GM18499 (cell line): ENCODE measurements around the gene C2orf81.

ENCODE experiments used
- ATAC-seq: cut with Tn5 transposase; IDR thresholded peaks from one replicate; pipeline ENCODE4 v1.9.1; 2021; ENCODE audit warnings: moderate number of reproducible peaks; ENCODE audit not compliant: insufficient read depth, unreplicated experiment

C2orf81 gene

DNA sequence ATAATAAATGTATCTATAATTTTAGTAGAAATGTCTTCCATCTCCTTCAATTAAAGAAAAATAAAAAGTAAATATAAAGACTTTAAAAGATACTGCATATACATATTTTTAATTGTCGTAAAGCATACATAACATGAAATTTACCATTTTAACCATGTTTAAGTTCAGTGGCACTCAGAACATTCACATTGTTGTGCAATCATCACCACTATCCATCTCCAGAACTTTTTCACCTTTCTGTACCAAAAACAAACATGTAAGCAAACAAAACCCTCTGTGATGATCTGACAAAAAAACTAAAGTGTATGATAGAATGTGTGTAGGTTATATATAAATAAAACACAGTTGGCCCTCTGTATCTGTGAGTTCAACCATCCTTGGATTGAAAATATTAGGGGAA, 27.9 kb downstream of the C2orf81 start:
- ATAC-seq = no peak

DNA sequence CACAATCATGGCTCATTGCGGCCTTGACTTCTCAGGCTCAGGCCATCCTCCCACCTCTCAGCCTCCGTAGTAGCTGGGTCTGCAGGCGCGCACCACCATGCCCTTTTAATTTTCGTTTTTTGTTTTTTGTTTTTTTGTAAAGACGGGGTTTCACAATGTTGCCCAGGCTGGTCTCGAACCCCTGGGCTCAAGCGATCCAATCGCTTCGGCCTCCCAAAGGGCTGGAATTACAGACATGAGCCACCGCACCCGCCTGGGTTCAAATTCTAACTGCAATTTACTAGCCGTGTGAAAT, 29.0 kb downstream of the C2orf81 start:
- ATAC-seq = no peak

DNA sequence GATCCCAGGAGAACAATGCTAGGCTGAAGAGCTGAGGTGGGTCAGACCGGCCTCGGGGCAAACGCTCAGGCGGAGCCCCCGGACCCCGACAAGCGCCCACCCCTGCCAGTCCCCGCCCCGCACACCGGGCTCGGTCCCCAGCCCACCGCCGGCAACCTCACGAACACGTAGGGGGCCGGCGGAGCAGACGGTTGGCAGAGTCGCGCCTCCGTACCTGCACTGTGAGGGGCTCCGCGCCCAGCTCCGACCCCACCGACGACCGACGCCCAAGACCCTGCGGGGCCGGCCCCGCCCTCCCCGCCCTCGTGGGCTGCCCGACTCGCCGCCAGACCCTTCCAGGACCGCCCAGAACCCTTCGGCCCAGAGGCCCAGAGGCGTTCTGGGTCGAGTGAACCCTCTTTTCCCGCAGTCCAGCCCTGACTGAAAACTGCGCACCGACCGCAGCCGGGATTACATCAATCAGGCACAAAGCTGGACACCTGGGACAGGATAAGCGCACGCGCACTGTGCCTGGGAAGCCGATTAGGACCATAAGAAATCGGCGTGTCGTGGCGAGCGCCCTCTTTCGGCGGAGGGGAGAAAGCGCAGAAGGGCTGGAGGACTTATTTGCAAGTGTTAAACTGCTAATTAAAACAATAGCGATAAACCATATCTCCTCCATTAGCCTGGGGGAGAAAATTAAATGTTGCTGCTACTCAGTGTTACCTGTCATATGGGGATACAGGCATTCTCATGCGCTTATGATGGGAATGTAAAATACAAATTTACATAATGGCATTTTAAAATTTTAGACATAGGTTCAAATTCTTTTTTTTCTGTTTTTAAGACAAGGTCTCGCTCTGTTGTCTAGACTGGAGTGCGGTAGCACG, 29.6 kb downstream of the C2orf81 start:
- peak; percentile 66 for ATAC-seq

- no peak for ATAC-seq
Observed at GRCh38 chr2:74391209-74391579, 30.2 kb downstream of the C2orf81 start.

DNA sequence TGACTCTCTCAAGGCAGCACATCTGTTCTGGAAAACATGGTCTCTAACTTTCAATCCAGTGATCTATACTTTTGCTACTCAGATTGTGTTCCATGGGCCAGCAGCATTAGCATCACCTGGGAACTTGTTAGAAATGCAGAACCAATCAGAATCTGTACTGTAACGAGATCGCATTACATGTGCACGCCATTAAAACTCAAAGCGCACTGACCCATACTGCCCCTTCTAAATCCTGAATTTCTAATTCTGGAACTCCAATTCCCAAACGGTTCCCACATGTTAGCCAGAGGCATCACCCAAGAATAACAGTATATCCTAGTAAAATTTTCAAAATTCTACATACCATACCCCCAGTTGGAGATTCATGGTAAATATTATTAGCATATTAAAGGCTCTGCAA, 30.8 kb downstream of the C2orf81 start:
- no peak for ATAC-seq

DNA sequence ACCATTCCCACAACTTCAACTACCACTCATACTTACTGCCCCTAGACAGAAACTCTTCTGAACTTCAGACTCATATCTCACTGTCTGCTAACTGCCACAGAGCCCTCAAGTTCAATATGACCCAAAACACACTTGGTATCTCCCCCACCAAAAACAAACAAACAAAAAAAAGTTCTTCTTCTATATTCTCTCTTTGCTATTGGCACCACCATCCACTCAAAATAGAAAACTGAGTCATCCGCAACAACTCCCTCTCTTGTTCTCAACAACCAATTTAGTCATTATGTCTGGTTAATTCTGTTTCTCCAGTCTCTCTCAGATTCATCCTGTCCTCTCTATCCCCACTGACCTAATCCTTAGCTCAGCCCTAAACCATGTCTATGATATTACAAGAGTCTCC, 34.1 kb downstream of the C2orf81 start:
- no peak for ATAC-seq

DNA sequence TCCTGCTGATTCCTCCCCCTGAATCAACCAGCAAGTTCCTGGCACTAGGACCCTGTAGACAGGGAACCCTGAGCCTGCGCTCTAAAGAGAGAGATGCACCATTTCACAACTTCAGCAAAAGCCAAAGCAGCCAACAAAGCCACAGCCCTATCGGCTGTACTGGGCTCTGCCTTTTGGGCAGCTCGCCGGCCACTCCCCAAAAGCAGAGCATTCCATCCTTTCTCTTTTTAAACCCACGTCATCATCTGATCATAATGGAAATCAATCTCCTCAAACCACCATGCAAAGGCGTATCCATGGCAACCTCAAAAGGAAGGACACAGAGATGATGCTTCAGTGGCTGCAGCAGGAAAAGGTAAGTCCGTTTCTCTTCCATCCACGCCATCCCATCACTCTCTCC, 36.0 kb downstream of the C2orf81 start:
- no peak for ATAC-seq

DNA sequence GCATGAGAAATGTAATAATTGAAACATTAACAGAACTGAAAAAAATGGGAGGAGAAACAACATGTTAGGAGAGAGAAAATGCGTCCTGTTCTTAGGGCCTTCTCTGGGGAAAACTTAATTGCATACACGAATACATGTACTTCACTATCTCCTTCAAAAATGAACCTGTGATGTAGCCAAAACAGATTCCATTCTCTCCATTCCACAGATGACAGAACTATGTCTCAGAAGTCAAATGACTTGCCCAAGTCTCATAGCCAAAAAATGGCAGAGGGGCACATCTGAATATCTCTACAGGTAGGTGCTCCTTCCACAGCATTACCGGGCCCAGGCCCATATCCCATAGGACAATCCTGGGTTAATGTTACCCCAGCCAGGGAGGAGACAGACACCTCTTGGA, 37.4 kb downstream of the C2orf81 start:
- no peak for ATAC-seq

- no peak for ATAC-seq
Observed at GRCh38 chr2:74383254-74383653, 38.2 kb downstream of the C2orf81 start.

DNA sequence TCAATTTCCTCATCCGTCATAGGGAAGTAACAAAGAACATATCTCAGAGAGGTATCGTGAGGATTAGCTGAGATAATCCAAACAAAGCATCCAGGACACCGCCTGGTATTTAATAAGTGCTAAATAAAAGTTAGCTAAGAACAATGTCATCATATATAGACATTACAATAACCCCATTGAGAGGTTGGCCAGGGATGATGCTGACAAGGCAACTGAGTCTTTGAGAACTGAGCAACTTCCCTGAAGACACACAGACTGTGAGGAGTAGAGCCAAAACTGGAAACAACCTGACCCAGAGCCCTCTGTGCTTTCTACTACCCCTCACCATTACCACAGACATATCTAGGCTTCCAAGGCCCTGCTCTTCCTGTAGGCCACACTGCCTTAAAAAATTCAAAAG, 39.7 kb downstream of the C2orf81 start:
- no peak for ATAC-seq

DNA sequence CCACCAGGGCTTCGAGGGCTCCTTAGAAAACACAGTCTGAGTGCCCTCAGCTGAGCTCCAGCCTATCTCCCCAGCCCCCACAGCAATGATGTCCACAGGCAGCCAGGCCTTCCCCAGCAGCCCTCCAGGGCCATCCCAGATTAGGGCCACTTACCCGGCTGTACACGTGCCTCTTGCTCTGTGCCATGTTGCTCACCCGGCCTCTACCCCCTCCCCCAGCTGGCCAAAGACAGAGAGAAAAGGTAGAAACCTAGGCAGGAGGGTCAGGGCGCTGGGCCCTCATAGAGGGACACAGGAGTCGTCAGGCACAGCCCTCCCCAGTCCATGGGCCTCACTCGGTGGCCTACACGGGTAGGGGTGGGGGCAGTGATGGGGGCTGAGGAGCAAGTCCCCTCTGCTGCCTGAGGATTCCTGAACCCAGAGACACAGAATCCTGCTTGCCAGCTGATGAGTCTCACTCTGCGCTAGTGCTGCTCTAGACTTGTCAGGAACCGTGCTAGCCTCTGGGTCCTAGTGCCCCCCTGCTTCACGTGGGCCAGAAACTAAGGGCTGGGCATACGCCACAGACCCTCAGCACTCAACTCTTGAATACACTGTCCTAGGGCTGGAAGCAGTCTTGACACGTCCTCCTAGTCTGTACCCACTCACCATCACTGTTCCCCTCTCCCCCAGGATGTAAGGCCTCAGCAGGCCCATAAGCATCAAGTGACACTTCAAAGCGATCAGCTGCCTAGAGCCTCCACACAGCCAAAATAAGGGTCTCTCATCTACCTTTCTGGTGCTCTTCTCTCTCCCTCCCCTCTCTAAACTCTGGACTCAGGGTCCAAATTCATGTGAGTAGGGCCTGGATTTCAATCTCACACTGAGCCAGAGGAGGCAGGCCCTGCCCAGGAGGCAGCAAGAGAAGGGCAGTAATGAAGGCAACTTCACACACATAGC, 41.3 kb downstream of the C2orf81 start, which contains the start of gene DCTN1:
Gene DCTN1 (minus strand): TSS at position 461 of the 939 bp plus-strand sequence. CDS start 274 bp downstream, at position 187.
- ATAC-seq = no peak

- ATAC-seq = no peak
Observed at GRCh38 chr2:74378007-74378406, 43.4 kb downstream of the C2orf81 start.

DNA sequence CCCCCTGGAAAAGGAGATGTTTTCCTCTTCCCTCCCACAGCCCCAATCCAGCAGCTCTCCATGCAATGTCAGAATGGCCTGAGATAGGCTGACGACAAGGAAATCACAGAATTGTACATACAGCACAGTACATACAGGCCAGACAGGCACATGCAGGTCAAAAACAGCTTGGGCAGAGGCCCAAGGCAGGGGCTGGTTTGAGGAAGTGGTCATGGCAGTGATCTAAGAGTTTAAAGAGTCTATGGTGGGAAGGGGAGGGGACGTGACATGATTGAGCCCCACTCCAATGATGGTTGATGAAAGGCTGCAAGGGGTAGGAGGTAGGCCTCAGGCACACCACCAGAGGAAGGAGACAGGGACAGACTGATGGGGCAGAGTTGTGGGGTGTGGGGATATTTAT, 45.6 kb downstream of the C2orf81 start:
- ATAC-seq = no peak

GRCh38 chr2:74374509-74375205, 46.8 kb downstream of the C2orf81 start:
- no peak for ATAC-seq

- ATAC-seq = no peak
Observed at GRCh38 chr2:74373985-74374384, 47.4 kb downstream of the C2orf81 start.

GRCh38 chr2:74373221-74373676, 48.2 kb downstream of the C2orf81 start:
- ATAC-seq = no peak

DNA sequence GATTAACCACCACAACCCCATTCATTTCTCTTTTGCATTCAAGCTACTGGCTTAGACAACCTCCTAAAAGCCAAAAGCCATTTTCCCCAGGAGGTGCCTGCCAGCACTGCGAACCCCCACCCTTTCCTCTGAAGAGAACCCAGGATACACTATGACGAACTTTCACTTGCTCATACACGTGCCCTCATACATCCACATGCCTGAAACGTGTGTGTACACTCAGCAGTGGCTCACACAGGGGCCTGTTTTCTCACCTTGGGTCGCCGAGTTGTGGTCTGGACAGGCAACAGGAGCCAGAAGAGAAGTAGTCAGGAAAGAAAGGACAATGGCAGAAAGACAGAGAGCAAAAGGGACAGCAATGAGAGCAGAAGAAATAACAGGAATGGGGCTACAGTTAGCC, 48.7 kb downstream of the C2orf81 start:
- no peak for ATAC-seq

GRCh38 chr2:74371421-74371820, 50.0 kb downstream of the C2orf81 start:
- no peak for ATAC-seq

DNA sequence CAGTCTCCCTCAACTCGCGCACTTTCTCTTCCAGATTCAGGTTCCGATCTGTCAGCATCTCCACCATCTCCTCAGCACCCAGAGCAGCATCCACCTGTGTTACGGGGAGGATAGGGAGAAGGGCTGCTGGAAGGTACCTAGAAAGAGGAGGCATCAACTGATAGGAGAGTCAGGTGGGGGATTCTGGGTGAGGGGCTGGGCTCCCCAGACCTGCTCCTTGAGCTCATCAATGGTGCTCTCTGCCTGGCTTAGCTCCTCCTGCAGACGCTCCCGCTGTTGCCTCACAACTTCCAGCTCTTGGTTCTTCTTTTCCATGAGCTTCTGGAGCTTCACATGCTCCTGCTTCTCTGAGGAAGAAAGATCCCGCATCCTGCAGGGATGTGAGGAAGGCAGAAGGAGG, 51.4 kb downstream of the C2orf81 start:
- ATAC-seq = no peak

GRCh38 chr2:74368499-74368898, 52.9 kb downstream of the C2orf81 start:
- no peak for ATAC-seq

- ATAC-seq = no peak
Observed at GRCh38 chr2:74367789-74368188, 53.6 kb downstream of the C2orf81 start.
